OCI-LY7 (cell line): ENCODE results near the gene C12orf60. TPM values are rescaled to one million over a fixed set of nuclear protein-coding genes. Genes with fewer than 3 reads are reported as not detected.
A peak's percentile ranks its signal among the peaks of the same experiment; 100 is the strongest.

ENCODE experiments used
- BruUV-seq: library from RNA; stranded (reverse); fragments of 400-500 nt; replicated peaks from 2 replicates; lab custom pipeline; 2021; lab: Mats Ljungman, UMichigan
- CTCF ChIA-PET: fragments of 300-600 bp; sonication (Branson Sonifier 250); formaldehyde crosslinking; loops from one replicate; lab custom pipeline; 2022; ENCODE audit warnings: antibody characterized with exemption; ENCODE audit not compliant: unreplicated experiment; lab: Charles Lee
- POLR2A ChIA-PET: fragments of 300-600 bp; sonication (Branson Sonifier 250); formaldehyde crosslinking; loops from one replicate; lab custom pipeline; 2022; ENCODE audit warnings: antibody characterized with exemption; lab: Charles Lee
- DNase-seq: peaks from one replicate; pipeline ENCODE4 v3.0.0-alpha.2; 2015; ENCODE audit warnings: low spot score
- H2AFZ ChIP-seq: fragments of 200-600 bp; sonication (generic), shearing (Covaris generic); 2 replicates; pipeline ENCODE4 v1.6.1; 2014; ENCODE audit warnings: mild to moderate bottlenecking, antibody characterized with exemption, low read length, moderate library complexity
- H3K27ac ChIP-seq: fragments of 200-600 bp; sonication (generic); 2 replicates; pipeline ENCODE4 v1.5.1; 2014; ENCODE audit warnings: mixed run types, low read depth, mild to moderate bottlenecking, moderate library complexity, low read length, inconsistent platforms; ENCODE audit not compliant: poor library complexity, severe bottlenecking
- H3K36me3 ChIP-seq: fragments of 200-600 bp; sonication (generic); 2 replicates; pipeline ENCODE4 v1.6.1; 2014; ENCODE audit warnings: mild to moderate bottlenecking, antibody characterized with exemption, low read length, moderate library complexity, mixed read lengths; ENCODE audit not compliant: insufficient read depth
- H3K4me1 ChIP-seq: fragments of 200-600 bp; sonication (generic); 2 replicates; pipeline ENCODE4 v1.5.1; 2014; ENCODE audit warnings: mild to moderate bottlenecking, low read length; ENCODE audit not compliant: insufficient read depth, poor library complexity, severe bottlenecking
- H3K4me2 ChIP-seq: fragments of 200-600 bp; sonication (generic); 2 replicates; pipeline ENCODE4 v1.6.1; 2014; ENCODE audit warnings: mild to moderate bottlenecking, low read length
- H3K4me3 ChIP-seq: fragments of 200-600 bp; sonication (generic); 2 replicates; pipeline ENCODE4 v1.5.1; 2014; ENCODE audit warnings: mild to moderate bottlenecking, low read depth, low read length; ENCODE audit not compliant: poor library complexity, severe bottlenecking
- H3K79me2 ChIP-seq: fragments of 200-600 bp; sonication (generic); 2 replicates; pipeline ENCODE4 v1.6.1; 2016; ENCODE audit warnings: low read depth, mild to moderate bottlenecking, low read length, moderate library complexity, mixed read lengths; ENCODE audit not compliant: insufficient read depth
- H3K9me2 ChIP-seq: fragments of 200-600 bp; sonication (generic); 2 replicates; pipeline ENCODE4 v1.6.1; 2016; ENCODE audit warnings: mild to moderate bottlenecking, low read length, mixed read lengths; ENCODE audit not compliant: insufficient read depth
- H3K9me3 ChIP-seq: fragments of 200-600 bp; sonication (generic); 2 replicates; pipeline ENCODE4 v1.6.1; 2014; ENCODE audit warnings: mild to moderate bottlenecking, mixed run types, low read length, mixed read lengths
- H4K20me1 ChIP-seq: fragments of 200-600 bp; sonication (generic); 2 replicates; pipeline ENCODE4 v1.6.1; 2014; ENCODE audit warnings: mild to moderate bottlenecking, antibody characterized with exemption, low read length, moderate library complexity, mixed read lengths; ENCODE audit not compliant: insufficient read depth
- CTCF ChIP-seq: fragments of 200-600 bp; sonication (generic); conservative IDR thresholded peaks from 2 replicates; pipeline ENCODE4 v1.5.1; 2014; ENCODE audit warnings: mild to moderate bottlenecking, antibody characterized with exemption, low read length, moderate library complexity, mixed read lengths
- EZH2phosphoT487 ChIP-seq: fragments of 200-600 bp; sonication (generic); IDR thresholded peaks from 2 replicates; pipeline ENCODE4 v1.6.1; 2018; ENCODE audit warnings: low read depth, borderline replicate concordance, mild to moderate bottlenecking, mixed run types, antibody characterized with exemption, low read length, moderate library complexity, mixed read lengths
- intact Hi-C: fragments of 100-400 bp; cut with micrococcal nuclease; formaldehyde crosslinking; loops from one replicate; pipeline ENCODE4 v1.10.0; 2022; ENCODE audit not compliant: unreplicated experiment
- total RNA-seq, 2 experiments: library from RNA; depleted of rRNA in 1 of 2; stranded (reverse); fragments of >200 nt in 1 of 2; shearing (Covaris generic) in 1 of 2; gene quantifications; 2 replicates each; pipeline ENCODE4 v1.2.3, GENCODE V29; 2014 to 2022

The C12orf60 gene
- total RNA-seq, 2 experiments from 2014 or later: 2.8 to 3.4 TPM

- Histone ChIP-seq H3K9me2 (no peaks in the 10 kb centered on the region), H3K9me3 (no peaks in the 10 kb centered on the region), H3K4me3 (peak overlapping the region; percentile 84), H3K4me2 (peak overlapping the region; percentile 90), H3K79me2 (peaks cover 20% of the 10 kb centered on the region; the same call in 1 of the 2 replicates), H4K20me1 (peaks cover 8% of the 10 kb centered on the region), H2AFZ (peak overlapping the region; percentile 74), H3K4me1 (peaks cover 36% of the 10 kb centered on the region), H3K36me3 (peaks cover 5% of the 10 kb centered on the region; the same call in 1 of the 2 replicates), H3K27ac (peak overlapping the region; percentile 81)
- ChIA-PET POLR2A (interaction anchor here (0.6 to 9.5 kb wide), 13 partner anchors 8 to 1136 kb away, joined by 3 to 162 read pairs (median 4); partner anchors contain the start of genes ARHGDIB, C12orf60 and WBP11), CTCF (interaction anchor here (0.6 to 1.8 kb wide), 3 partner anchors 10 to 180 kb away, joined by 3 to 5 read pairs (median 3); no protein-coding TSS in a partner anchor)
- no peak for TF ChIP-seq EZH2phosphoT487
- no peak for TF ChIP-seq CTCF
- intact Hi-C loops: loop anchor here (1.0 to 10.0 kb wide), 9 partner anchors 29 to 1111 kb away; partner anchors contain the start of genes C12orf60, STRAP and WBP11
- BruUV-seq: TSS peak; percentile 95
- DNase-seq: peak; percentile 98
Observed at GRCh38 chr12:14774074-14774905, 29.2 kb upstream of the C12orf60 start.

GRCh38 chr12:14774906-14775635, 28.4 kb upstream of the C12orf60 start:
- Histone ChIP-seq H3K36me3 (peaks cover 5% of the 10 kb centered on the region; the same call in 1 of the 2 replicates), H3K27ac (peak overlapping the region; percentile 81), H3K4me1 (peaks cover 32% of the 10 kb centered on the region), H3K9me3 (no peaks in the 10 kb centered on the region), H3K4me2 (peak overlapping the region; percentile 90), H3K79me2 (peaks cover 20% of the 10 kb centered on the region; the same call in 1 of the 2 replicates), H3K9me2 (no peaks in the 10 kb centered on the region), H2AFZ (peak overlapping the region; percentile 45; the same call in 1 of the 2 replicates), H3K4me3 (peak overlapping the region; percentile 84), H4K20me1 (peaks cover 8% of the 10 kb centered on the region)
- DNase-seq: peak; percentile 49
- TF ChIP-seq EZH2phosphoT487 (no peak), CTCF (0 out of 2 replicates have a peak, but pooled peaks have one; percentile 20)
- BruUV-seq: no TSS peak
- CTCF ChIA-PET: interaction anchor here (1.8 kb wide), 1 partner anchor 9 kb away, joined by 5 read pairs; no protein-coding TSS in a partner anchor
- intact Hi-C loops: loop anchor here (1.0 to 10.0 kb wide), 9 partner anchors 28 to 1110 kb away; partner anchors contain the start of genes C12orf60, STRAP and WBP11
- POLR2A ChIA-PET: interaction anchor here (0.6 to 9.5 kb wide), 11 partner anchors 7 to 751 kb away, joined by 3 to 162 read pairs (median 4); partner anchors contain the start of genes ARHGDIB, C12orf60 and WBP11
